ENCODE data around the gene CARNS1. TPM values are rescaled to one million over a fixed set of nuclear protein-coding genes. Genes with fewer than 3 reads are reported as not detected.
A peak's percentile ranks its signal among the peaks of the same experiment; 100 is the strongest.

The CARNS1 gene
- polyA plus RNA-seq, 1 of the 3 experiments (the other 2 are of a cell fraction) = 0.23 TPM

- H3K27me3 ChIP-seq (ENCODE audit: insufficient read depth) = no peaks in the 10 kb centered on the region
- no peaks in the 10 kb centered on the region for H3F3A ChIP-seq (replicated peaks; ENCODE audit: insufficient read depth)
- POLR2A ChIA-PET = no interaction called here
- H3K79me2 ChIP-seq (ENCODE audit: insufficient read depth) = peaks cover 12% of the 10 kb centered on the region; the same call in 1 of the 2 replicates
- H3K9me2 ChIP-seq = no peaks in the 10 kb centered on the region
- no peak for TF ChIP-seq EP300 (IDR thresholded peaks at IDR 0.05; ENCODE audit: borderline replicate concordance in 1 of 2, low read depth in 1 of 2, low read length in 1 of 2)
- no peak for TF ChIP-seq TAF1 (IDR thresholded peaks at IDR 0.05; ENCODE audit: borderline replicate concordance, low read depth, low read length)
- no peak for TF ChIP-seq PBX3 (IDR thresholded peaks at IDR 0.05)
- TF ChIP-seq TCF12 (IDR thresholded peaks at IDR 0.05) = no peak
- no peak for TF ChIP-seq SMC3 (IDR thresholded peaks at IDR 0.05; ENCODE audit: low read depth, low read length)
- no peak for TF ChIP-seq SIN3A (IDR thresholded peaks at IDR 0.05; ENCODE audit: borderline replicate concordance, low read depth, low read length)
- no peak for TF ChIP-seq FOXJ3 (CRISPR knock-in tag; IDR thresholded peaks at IDR 0.05)
- TF ChIP-seq JUND (IDR thresholded peaks at IDR 0.05) = no peak
- TF ChIP-seq CHD2 (IDR thresholded peaks at IDR 0.05; ENCODE audit: low read length, partially characterized antibody) = no peak
- TF ChIP-seq, protein P1, sequence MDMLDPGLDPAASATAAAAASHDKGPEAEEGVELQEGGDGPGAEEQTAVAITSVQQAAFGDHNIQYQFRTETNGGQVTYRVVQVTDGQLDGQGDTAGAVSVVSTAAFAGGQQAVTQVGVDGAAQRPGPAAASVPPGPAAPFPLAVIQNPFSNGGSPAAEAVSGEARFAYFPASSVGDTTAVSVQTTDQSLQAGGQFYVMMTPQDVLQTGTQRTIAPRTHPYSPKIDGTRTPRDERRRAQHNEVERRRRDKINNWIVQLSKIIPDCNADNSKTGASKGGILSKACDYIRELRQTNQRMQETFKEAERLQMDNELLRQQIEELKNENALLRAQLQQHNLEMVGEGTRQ (IDR thresholded peaks at IDR 0.05; ENCODE audit: borderline replicate concordance, low read depth, low read length) = no peak
- no peak for TF ChIP-seq GATA2 (CRISPR knock-in tag; IDR thresholded peaks at IDR 0.05)
- no peak for TF ChIP-seq RAD21 (IDR thresholded peaks at IDR 0.05; ENCODE audit: low read length)
- TF ChIP-seq, protein P2, sequence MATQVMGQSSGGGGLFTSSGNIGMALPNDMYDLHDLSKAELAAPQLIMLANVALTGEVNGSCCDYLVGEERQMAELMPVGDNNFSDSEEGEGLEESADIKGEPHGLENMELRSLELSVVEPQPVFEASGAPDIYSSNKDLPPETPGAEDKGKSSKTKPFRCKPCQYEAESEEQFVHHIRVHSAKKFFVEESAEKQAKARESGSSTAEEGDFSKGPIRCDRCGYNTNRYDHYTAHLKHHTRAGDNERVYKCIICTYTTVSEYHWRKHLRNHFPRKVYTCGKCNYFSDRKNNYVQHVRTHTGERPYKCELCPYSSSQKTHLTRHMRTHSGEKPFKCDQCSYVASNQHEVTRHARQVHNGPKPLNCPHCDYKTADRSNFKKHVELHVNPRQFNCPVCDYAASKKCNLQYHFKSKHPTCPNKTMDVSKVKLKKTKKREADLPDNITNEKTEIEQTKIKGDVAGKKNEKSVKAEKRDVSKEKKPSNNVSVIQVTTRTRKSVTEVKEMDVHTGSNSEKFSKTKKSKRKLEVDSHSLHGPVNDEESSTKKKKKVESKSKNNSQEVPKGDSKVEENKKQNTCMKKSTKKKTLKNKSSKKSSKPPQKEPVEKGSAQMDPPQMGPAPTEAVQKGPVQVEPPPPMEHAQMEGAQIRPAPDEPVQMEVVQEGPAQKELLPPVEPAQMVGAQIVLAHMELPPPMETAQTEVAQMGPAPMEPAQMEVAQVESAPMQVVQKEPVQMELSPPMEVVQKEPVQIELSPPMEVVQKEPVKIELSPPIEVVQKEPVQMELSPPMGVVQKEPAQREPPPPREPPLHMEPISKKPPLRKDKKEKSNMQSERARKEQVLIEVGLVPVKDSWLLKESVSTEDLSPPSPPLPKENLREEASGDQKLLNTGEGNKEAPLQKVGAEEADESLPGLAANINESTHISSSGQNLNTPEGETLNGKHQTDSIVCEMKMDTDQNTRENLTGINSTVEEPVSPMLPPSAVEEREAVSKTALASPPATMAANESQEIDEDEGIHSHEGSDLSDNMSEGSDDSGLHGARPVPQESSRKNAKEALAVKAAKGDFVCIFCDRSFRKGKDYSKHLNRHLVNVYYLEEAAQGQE (IDR thresholded peaks at IDR 0.05; ENCODE audit: low read depth, low read length) = no peak
- TF ChIP-seq YY1 (IDR thresholded peaks at IDR 0.05; ENCODE audit: low read depth) = no peak
- no peak for TF ChIP-seq MXI1 (IDR thresholded peaks at IDR 0.05; ENCODE audit: low read depth, low read length)
- TF ChIP-seq EZH2phosphoT487 (IDR thresholded peaks at IDR 0.05; ENCODE audit: borderline replicate concordance, low read depth) = no peak
- no peak for TF ChIP-seq RCOR1 (IDR thresholded peaks at IDR 0.05; ENCODE audit: low read length)
- no peak for TF ChIP-seq POLR2AphosphoS5 (IDR thresholded peaks at IDR 0.05; ENCODE audit: low read depth, low read length)
- no peaks in the 10 kb centered on the region for H3K9me3 ChIP-seq
- CTCF ChIA-PET = no interaction called here
- H3K4me1 ChIP-seq (ENCODE audit: control insufficient read depth in 1 of 2, insufficient read depth in 2 of 2, low read depth in 1 of 2, low read length in 1 of 2) = peaks cover 4 to 11% of the 10 kb centered on the region in 2 experiments; a peak in 3 of 4 replicates
- peak overlapping the region; percentile 44 to 51 for H3K27ac ChIP-seq (ENCODE audit: low read depth in 2 of 2, low read length in 1 of 2)
- peak overlapping the region; percentile 95 for H3K4me2 ChIP-seq
- H3K4me3 ChIP-seq (ENCODE audit: low read depth in 2 of 2, low read length in 1 of 2) = peak overlapping the region; percentile 80 to 83
- WGBS (ENCODE audit: low lambda C conversion rate) = 18% methylated on average over 17 of the region's 45 CpGs
- H3K36me3 ChIP-seq (replicated peaks in 1 of 2; ENCODE audit: control insufficient read depth in 1 of 2, insufficient read depth in 2 of 2, low read length in 1 of 2) = peaks cover 0 to 25% of the 10 kb centered on the region in 2 experiments
- DNase-seq = no peak
- H3K9ac ChIP-seq = peak overlapping the region; percentile 80
- no peak overlapping the region for H2AFZ ChIP-seq (ENCODE audit: low read depth)
- H4K20me1 ChIP-seq (ENCODE audit: insufficient read depth) = no peaks in the 10 kb centered on the region
Observed at GRCh38 chr11:67442504-67443404, 27.3 kb downstream of the CARNS1 start.
